Stimulated activated CD4-positive, alpha-beta T cell treated with anti-CD3 and anti-CD28 coated beads, Interleukin-12 subunit alpha, Interleukin-12 subunit beta, amount 100 ng/mL, for 4 hours (primary cell): ENCODE measurements around the gene CCL25.
A peak's percentile ranks its signal among the peaks of the same experiment; 100 is the strongest.

ENCODE experiments used
- DNase-seq: peaks from one replicate; pipeline ENCODE4 v3.0.0-alpha.2; 2020

The CCL25 gene

DNA sequence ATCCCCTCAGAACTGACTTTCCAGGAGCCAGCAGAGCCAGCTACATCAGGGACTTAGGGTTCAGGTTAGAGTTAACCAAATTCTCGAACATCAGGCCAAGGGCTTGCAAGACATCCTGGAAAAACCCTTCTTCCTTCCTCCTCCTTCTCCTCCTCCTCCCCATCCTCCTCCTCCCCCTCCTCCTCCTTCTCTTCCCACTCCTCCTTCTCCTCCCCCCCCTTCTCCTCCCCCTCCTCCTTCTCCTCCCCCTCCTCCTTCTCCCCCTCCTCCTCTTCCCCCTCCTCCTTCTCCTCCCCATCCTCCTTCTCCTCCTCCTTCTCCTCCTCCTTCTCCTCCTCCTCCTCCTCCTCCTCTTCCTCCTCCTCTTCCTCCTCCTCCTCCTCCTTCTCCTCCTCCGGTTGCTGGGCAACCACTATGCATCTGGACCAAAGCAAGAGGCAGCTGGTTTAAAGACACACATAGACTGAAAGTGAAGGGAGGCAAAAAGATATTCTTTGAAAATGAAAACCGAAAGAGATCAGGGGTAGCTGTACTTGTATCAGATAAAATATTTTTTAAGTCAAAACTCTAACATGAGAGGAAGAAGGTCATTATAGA lies 5.9 kb upstream of the CCL25 start:
- no peak for DNase-seq

GRCh38 chr19:8050274-8051096 lies 2.1 kb upstream of the CCL25 start:
- DNase-seq = peak; percentile 89

- no peak for DNase-seq
Measured at GRCh38 chr19:8054169-8054568, 1.6 kb downstream of the CCL25 start.

- no peak for DNase-seq
Measured at GRCh38 chr19:8056533-8056932, 4.0 kb downstream of the CCL25 start.

DNA sequence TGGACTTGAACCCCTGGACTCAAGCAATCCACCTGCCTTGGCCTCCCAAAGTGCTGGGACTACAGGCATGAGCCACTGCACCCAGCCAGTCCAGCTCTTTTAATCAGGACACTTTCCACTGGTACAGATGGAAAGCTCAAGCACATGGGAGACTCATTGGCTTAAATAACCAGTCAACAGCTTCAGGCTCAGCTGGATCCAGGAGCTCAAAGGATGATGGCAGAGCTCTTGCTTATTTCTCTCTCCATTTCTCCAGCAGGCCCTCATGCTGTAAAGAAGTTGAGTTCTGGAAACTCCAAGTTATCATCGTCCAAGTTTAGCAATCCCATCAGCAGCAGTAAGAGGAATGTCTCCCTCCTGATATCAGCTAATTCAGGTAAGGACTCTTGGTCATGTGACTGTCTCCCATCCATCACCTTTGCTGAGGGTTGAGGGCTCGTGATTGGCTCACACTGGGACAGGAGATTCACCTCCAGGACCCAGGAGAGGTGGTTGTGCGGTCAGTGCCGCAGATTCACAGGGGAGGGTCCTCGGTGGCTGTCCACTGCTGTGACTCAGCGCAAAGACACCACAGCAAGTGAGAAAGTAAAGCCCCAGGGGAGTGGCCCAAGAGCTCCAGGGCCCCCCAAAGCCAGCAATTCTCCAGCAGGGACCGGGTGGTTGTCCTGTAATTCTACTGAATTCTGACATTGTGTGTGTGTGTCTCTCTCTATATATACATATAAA lies 5.1 kb downstream of the CCL25 start:
- DNase-seq = no peak

DNA sequence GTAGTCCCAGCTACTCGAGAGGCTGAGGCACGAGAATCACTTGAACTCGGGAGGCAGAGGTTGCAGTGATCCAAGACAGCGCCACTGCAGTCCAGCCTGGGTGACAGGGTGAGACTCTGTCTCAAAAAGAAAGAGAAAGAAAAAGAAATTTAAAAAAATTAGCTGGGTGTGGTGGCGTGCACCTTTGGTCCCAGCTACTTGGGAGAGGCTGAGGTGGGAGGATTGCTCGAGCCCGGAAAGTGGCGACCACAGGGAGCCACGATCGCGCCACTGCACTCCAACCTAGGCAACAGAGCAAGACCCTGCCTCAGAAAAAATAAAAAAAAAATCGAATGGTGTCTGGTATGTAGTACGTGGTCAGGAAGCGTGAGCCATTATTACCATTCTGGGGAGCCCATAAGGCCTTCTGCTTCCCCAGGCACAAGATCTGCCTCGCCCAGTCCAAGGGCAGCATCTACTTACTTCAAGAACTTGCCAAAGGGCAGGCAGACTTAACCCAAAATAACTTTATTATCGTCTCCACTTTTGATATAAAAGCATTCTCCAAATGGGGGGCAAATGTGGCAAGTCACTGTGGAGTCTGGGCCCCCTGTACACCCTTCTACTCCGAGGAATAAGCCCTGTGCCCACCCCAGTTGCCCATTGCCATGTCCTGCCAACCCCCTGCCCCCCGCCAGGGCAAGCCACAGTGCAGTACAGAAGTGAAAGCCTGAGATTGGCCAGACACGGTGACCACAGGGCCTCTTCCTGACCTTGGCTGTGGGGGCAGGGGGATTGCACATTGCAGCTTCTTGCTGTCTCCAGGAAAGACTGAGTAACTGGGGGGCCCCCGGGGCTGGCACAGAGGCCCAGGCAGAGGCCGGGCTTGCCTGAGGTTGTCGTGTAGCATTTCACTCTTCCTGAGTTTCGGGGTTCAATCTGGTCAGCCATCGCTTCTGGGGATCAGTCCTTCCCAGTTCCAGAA lies 12.6 kb downstream of the CCL25 start:
- DNase-seq = no peak

DNA sequence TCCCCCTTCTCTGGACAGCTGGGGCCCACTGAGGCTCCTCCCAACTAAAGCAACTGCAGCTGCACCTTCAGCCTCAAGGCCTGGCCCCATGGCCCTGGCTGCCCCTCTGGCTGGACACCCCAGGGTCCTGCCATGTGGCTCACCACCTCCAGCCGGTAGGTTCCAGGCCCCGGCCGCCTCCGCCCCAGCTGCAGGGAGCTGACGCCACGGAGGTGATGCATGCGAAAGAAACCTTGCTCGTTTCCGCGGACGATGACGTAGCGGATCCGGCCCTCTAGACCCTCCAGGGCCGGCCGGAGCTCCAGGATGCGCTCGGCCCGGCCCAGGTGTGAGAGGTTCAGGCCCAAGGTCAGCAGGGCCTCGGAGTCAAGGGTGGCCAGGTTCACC lies 13.3 kb downstream of the CCL25 start:
- DNase-seq = no peak

DNA sequence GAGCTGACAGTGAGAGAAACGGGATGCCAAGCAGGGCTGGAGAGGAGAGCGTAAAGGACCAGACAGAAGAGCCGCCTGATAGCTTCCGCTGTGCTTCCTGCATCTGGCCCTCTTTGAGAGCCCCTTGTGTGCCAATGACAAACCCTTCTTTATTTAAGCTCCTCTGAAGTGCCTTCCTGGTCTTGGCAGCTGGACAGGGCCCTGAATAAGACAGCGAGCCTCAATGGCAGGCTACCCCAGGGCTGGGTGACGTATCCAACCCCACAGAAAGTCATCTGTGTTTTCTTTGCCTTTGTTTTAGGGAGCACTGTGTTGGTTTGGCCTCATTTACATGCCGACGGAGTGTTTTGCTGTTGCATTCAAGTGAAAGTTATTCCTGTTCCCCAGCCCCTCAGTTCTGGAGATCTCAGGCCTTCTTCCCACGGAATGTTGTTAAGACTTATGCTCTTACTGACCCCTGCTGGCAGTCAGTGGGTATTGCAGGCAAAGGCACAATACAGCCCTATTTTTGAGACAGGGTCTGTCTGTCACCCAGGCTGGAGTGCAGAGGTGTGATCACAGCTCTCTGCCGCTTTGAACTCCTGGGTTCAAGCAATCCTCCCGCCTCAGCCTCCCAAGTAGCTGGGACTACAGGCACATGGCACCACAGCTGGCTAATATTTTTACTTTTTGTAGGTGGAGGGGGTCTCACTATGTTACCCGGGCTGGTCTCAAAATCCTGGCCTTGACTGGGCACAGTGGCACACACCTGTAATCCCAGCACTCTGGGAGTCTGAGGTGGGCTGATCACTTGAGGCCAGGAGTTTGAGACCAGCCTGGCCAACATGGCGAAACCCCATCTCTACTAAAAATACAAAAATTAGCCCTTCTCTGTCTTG lies 16.8 kb downstream of the CCL25 start:
- DNase-seq = no peak

- DNase-seq = no peak
Measured at GRCh38 chr19:8071912-8072311, 19.4 kb downstream of the CCL25 start.

DNA sequence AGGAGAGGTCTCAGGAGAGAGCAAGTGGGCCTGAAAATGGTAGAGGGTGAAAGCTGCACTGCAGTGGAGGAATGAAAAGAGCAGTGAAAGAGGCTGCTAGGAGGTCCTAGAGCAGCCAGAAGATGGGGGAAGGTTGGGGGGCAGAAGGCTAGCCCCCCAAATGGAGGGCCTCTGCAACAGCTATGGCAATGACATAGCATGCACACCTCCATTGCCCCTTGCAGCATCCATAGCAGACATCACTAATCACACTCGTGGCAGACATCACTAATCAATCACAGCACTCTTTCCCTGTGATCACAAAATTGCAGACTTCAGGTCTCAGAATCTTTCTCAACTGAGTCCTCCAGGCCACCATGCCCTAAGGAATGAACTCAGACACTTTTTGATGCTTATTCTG lies 21.9 kb downstream of the CCL25 start:
- DNase-seq = no peak

DNA sequence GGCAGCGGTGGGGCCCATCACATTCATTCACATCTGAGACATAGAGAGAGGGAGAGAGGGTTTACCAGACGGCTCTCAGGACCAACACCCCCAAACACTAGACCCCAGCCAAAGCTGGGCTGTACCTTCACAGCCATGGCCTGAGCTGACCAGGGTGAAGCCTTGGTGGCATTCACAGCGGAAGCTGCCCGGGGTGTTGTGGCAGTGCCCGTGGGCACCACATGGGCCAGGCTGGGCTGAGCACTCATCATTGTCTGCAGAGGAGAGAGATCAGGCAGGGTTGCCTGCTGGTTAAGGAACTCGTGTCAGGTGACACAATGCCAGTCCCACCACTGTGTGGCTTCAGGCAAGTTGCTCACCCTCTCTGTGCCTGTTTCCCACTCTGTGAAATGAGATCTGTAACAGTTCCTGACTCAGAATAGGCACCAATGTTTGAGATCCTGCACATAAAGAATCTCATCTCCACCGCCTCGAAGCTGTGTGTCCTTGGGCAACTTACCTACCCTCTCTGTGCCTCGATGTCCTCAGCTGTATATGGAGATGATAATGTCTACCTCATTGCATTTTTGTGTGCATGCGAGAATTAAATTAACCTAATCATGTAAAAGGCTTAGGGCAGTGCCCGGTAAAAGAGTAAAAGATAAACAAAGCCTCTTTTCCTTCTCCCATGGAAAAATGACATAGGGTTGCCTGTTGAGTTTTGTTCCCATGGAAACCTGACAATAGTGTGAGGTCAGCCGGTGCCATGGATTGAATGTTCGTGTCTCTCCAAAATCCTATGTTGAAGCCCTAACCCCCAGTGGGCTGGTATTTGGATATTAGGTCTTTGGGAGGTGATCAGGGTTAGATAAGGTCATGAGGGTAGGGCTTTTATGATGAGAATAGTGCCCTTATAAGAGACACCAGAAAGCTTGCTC lies 22.9 kb downstream of the CCL25 start:
- no peak for DNase-seq

DNA sequence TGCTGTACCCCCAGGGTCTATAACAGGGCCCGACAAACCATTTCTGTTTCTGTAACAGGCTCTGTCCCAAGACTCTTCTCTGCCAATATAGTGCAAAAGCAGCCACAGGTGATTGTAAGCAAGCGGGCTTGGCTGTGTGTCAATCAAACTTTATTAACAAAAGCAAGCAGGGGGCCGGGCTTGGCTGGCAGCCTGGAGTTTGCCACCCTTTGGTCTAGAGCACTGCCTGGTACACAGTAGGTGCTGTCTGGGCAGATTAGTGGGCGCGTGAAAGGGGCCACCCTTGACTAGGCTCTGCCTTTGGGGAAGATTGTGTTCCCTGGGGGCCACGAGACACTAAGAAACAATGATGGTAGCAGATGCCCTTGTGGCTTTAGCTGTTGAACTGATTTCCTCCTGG lies 27.4 kb downstream of the CCL25 start:
- DNase-seq = no peak

GRCh38 chr19:8080832-8081231 lies 28.3 kb downstream of the CCL25 start:
- no peak for DNase-seq

DNA sequence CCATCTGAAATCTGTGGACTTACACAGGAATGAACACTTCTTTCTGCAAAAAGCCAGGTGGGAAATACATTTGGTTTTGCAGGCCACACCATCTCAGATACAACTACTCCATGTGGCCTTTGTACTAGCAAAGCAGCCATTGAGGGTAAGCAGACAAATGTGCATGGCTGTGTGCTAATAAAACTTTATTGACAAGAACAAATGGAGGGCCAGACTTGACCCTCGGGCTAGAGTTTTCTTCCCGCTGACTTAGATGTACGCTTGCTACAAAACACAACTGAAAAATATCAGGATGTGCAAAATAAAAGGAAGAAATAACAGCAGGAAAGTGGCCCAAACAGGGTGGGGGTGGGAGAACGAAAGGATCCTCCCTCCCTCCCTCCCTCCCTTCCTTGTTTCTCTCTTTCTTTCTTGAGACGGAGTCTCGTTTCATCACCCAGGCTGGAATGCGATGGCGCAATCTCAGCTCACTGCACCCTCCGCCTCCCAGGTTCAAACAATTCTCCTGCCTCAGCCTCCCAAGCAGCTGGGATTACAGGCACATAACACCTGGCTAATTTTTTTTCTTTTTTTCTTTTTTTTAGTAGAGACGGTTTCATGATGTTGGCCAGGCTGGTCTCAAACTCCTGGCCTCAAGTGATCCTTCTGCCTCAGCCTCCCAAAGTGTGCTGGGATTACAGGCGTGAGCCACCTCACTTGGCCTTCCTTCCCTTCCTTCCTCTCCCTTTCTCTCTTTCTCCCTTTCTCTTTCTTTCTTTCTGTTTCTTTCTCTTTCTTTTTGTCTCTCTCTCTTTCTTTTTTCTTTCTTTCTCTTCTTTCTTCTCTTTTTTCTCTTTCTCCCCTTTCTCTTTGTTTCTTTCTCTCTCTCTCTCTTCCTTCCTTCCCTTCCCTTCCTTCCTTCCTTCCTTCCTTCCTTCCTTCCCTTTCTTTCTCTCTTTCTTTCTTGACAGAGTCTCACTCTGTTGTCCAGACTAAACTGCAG lies 29.3 kb downstream of the CCL25 start:
- no peak for DNase-seq

GRCh38 chr19:8083141-8083540 lies 30.6 kb downstream of the CCL25 start:
- DNase-seq = no peak

DNA sequence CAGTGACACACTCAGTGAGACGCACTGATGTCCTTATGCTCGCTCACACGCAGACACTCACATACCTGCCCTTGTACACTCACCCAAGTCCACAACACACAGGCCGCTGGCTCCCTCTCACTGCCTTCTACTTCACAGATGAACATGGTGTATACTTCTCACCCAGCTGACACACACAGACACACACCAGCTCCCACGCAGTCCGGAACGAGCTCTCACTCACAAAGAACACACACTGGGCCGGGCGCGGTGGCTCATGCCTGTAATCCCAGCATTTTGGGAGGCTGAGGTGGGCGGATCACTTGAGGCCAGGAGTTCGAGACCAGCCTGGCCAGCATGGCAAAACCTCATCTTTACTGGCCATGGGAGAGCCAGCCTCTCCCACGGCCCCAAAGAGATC lies 31.6 kb downstream of the CCL25 start:
- no peak for DNase-seq

DNA sequence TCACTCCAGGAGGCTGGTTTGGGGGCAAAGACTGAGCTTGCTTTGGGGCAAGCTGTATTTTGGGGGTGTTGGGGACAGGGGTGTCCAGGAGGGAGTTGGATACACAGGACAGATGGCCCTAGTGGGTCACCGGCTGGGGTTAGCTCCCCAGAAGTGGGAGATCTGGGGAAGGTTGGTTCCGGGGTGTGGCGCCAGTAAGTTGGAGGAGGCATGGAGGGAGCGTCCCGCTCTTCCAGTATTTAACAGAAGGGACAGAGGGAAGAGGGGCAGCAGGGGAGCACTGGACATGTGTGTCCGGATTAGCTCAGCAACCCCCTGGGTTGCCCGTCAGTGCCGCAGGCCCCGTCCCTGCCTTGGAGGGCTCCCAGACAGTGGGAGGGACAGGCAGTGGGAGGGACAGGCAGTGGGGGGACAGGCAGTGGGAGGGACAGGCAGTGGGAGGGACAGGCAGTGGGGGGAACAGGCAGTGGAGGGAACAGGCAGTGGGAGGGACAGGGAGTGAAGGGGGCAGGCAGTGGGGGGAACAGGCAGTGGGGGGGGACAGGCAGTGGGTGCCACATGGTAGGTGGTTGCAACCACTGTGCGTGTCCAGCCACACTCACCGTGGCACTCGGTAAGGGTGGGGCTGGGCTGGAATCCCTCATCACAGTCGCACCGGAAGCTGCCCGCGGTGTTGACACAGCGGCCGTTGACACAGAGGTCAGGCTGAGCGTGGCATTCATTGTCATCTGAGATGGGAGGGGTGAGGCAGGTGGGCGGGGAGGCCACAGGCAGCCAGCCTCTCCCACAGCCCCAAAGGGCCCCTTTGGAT lies 33.2 kb downstream of the CCL25 start:
- no peak for DNase-seq

DNA sequence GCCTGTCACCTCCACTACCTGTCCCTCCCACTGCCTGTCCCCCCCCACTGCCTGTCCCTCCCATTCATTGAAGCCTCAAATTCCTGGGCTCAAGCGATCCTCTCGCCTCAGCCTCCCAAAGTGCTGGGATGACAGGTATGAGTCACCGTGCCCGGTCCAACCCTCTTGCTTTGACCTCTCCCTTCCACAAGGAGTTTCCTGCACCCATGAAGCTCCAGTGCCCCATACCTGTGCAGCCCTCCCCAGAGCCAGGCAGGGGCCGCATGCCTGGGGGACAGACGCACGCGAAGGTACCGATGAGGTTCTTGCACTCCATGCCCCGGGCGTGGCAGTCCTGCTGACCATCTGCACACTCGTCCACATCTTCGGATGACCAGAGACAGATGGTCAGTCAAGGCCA lies 34.3 kb downstream of the CCL25 start:
- DNase-seq = no peak

- DNase-seq = no peak
Measured at GRCh38 chr19:8087876-8088275, 35.3 kb downstream of the CCL25 start.
